Amniotic stem cell (primary cell): Measurements from ENCODE around the gene EID2B.
A peak's percentile ranks its signal among the peaks of the same experiment; 100 is the strongest.

Source experiments
- DNase-seq: peaks from one replicate; lab custom pipeline; 2025; lab: John Stamatoyannopoulos, UW

The EID2B gene, protein sequence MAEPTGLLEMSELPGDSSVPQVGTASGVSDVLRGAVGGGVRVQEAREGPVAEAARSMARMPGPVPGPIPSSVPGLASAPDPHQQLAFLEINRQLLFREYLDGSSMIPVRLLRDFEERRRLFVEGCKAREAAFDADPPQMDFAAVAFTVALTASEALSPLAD

GRCh38 chr19:39532233-39533002, at the start of gene EID2B:
Gene EID2B (minus strand): TSS chr19:39532852. CDS start chr19:39532802, 50 bp downstream.
- peak; percentile 86 for DNase-seq

- no peak for DNase-seq
These were observed 49.8 kb upstream of the EID2B start for GRCh38 chr19:39582442-39582841.

- DNase-seq = no peak
These were observed 36.0 kb upstream of the EID2B start for GRCh38 chr19:39568604-39569003.

- no peak for DNase-seq
These were observed 33.4 kb upstream of the EID2B start for GRCh38 chr19:39566064-39566463.

GRCh38 chr19:39563408-39563807, 30.8 kb upstream of the EID2B start:
- DNase-seq = no peak

DNA sequence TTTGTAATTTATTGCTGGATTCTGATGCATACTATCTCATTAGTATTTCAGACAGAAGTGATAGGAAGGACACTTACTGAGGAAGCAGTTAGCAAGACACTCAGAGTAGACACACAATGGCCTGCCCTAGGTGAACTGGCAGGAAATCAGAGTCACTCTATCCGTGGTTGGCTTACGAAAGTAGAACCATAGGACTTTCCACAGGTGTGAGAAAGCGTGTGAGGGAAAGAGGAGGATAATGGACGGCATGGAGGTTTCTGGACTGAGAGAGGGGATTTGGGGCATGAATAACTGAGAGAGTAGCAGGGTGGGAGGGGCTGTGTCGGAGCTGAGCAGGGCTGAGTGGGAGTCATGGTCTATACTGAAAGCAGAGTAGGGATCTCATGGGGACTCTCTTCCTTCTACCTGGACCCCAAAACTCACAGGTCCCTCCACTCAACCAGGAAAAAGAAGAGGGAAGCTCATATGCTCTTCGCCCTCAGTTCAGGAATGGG, 26.0 kb upstream of the EID2B start:
- no peak for DNase-seq

DNA sequence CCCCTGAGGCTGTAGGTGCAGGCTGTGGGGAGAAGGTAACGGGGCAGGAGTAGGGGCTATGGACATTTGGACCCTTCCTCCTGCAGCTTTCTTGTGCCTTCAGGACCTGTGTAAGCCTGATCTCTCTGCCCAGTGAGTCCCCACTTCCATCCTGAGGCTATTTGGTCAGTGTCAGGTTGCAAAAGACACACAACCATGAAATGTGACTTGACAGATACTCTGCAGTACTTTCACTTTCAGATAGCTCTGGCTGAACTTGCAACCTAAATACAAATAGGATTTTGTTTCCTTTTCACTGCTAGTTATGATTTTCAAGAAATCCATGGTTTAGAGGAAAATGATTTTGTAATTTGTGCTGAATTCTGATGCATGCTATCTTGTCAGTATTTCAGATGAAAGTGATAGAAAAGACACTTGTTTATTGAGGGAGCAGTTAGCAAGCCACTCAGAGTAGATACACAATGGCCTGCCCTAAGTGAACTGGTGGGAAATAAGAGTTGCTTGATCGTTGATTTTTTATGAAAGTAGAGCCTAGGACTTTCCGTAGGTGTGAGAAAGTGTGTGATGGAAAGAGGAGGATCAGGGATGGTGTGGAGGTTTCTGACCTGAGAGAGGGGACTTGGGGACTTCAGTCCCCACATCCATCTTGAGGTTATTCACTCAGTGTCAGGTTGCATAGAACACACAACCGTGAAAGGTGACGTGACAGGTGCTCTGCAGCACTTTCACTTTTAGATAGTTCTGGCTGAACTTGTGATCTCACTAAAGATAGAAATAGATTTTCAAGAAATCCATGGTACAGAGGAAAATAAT, 25.4 kb upstream of the EID2B start:
- no peak for DNase-seq

DNA sequence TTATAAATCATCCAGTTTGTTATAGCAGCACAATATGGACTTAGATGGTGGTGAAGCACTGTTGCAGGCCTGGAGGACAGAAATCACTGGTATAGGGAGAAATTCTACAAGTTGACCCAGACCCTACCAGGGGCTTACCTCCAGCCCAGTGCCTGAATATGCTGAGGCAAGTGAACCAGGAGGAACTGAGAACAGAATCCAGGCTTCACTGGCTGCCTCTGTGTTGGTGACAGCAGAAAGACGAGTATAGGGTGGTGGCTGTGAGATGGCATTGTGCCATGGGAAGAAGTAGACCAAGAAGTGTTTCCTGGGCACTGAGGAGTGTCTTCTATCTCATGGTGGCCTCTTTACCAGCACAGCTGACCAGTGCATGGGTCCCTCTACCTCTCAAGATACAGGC, 23.2 kb upstream of the EID2B start:
- no peak for DNase-seq

DNA sequence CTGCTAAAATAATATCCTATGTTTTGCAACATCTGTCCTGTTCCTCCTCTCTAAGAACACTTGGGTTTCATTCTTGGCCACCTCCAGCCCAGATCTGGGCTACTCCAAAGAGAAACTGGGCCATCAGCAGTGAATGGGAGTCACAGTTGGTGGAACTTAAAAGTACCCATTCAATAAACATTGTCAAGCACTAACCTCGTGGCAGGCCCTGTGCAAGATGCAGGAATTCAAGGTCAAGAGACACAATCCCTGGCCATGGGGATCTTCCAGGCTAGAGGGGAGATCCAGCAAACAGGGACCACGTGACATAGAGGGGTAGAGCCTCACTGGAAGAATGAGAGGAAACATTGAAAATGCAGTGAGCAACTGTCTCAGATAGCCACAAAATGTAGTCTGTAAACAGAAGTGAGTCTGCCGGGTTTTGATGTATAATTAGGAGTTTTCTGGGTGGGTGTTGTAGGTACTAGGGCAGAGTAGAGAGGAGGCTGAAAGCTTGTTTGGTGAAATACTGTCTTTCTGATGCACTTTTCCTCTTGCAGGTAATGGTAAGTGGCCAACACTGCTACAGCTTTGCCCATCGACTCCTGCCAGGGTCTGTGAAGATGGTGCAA, 22.2 kb upstream of the EID2B start:
- no peak for DNase-seq

- DNase-seq = no peak
These were observed 20.5 kb upstream of the EID2B start for GRCh38 chr19:39553082-39553652.

DNA sequence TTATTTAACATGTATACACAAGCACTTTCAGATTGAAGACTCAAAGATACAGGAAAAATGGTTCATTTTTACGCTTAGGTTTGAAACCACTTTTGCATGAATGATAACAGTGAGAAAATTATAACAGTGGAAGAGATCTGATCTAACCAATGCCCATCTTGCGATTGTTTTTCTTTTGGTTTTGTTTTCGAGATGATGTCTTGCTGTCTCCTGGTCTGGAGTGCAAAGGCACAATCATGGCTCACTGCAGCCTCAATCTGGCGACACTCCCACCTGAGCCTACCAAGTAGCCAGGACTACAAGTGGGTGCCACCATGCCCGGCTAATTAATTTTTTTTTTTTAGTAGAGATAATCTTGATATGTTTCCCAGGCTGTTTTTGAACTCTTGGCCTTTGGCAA, 17.5 kb upstream of the EID2B start:
- DNase-seq = no peak

- no peak for DNase-seq
These were observed 13.9 kb upstream of the EID2B start for GRCh38 chr19:39546599-39546998.

GRCh38 chr19:39544911-39545310, 12.3 kb upstream of the EID2B start:
- DNase-seq = no peak

GRCh38 chr19:39544226-39544903, 11.7 kb upstream of the EID2B start:
- DNase-seq = no peak

DNA sequence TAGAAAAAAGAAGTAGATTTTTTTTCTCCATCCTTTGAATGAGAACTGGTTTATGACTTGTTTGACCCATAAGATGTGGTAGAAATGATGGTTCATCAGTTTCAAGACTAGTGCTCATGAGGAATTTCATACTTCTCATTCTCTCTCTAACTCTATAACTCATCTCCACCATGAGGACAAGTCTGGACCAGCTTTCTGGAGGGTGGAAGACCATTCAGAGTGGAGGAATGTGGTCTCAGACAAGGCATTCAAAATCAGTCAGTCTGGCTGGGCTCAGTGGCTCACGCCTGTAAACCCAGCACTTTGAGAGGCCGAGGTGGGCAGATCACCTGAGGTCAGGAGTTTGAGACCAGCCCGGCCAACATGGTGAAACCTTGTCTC, 10.8 kb upstream of the EID2B start:
- DNase-seq = no peak

GRCh38 chr19:39542206-39542605, 9.6 kb upstream of the EID2B start:
- DNase-seq = no peak

GRCh38 chr19:39540333-39540673, 7.7 kb upstream of the EID2B start:
- DNase-seq = no peak

DNA sequence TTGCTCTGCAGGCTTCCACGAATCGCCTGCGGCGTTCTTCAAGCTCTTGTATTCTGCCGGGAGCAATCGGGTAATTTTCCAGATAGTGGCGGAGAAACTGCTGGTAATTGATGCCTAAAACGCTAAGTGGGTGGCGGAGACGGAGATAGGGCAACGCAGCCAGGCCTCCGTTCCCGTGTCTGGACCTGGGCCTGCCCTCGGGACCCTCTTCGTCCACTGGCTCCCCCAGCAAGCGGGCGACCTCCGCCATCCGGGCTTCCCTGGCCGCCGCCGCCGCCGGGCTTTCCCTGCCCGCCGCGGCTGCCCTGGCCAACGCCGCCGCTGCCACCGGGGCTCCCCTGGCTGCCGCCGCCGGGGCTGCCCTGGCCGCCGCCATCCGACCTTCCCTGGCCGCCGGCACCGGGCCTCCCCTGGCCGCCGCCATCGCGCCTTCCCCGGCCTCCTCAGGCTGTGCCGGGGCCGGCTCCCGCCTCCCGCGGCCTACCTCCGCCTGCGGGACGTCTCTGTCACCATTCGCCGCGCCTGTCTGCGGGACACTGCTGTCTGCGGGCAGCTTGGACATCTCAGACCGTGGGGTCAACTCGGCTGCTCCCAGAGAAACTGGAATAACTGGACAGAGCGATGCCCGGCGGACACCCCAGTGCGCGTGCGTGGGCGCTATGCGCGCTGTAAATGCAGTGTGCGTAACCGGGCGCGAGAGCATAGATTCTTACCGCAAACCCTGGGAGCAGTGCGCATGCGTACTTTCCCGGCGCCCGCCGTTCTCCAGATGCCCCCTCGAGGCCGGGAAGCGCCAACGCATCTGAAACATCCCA, 7.1 kb upstream of the EID2B start, which contains the start of gene EID2:
Gene EID2, minus strand, starts transcription at position 644 of the 815 bp plus-strand sequence. Its CDS starts 82 bp downstream, at position 562.
- peak; percentile 88 for DNase-seq

DNA sequence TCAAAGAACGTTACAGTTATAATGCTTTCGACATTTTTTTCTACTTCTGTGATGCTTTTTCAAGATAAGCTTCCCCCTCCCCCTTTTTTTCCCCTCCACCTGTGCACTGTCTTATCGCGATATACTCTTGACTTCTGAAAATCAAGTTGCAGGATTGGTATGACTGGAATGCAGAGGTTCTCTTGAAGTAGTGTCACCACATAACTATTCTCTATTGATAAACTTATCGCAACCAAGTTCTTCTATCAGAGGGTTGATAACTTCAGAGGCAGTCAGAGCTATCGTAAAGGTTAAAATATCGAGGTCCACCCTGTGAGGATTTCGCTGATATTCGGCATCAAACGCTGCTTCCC, 6.5 kb upstream of the EID2B start:
- DNase-seq = no peak

DNA sequence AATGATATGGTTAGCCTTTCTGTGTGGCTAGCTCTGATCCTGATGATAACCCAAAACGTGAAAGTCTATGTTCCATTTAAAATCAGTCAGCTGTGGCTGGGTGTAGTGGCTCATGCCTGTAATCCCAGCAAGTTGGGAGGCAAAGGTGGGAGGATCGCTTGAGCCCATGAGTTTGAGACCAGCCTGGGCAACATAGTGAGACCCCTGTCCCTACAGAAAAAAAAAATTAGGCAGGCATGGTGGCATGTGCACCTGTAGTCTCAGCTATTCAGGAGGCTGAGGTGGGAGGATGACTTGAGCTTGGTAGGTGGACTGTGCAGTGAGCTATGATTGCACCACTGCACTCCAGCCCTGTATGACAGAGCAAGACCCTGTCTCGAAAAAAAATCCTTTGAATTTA, 1.1 kb upstream of the EID2B start:
- no peak for DNase-seq
